ENCODE results near the gene FHOD1. TPM values are rescaled to one million over a fixed set of nuclear protein-coding genes. Genes with fewer than 3 reads are reported as not detected.

Gene FHOD1
- total and polyA plus RNA-seq, 9 of the 15 experiments (the other 6 are each of a cell fraction or from before 2014, with no cell fraction given), result 18.7 to 126 (median 32.3) TPM

GRCh38 chr16:67244387-67245185 is 2.7 kb downstream of the FHOD1 start (continued):
- TF ChIP-seq PYGO2 (tag; IDR thresholded peaks at IDR 0.05), result no peak
- peak; percentile 85; the same call in 1 of the 2 replicates for TF ChIP-seq ZBTB7A (IDR thresholded peaks at IDR 0.05; ENCODE audit: borderline replicate concordance, control insufficient read depth, low read depth, low read length)
- no peak for TF ChIP-seq SP1 (CRISPR knock-in tag; IDR thresholded peaks at IDR 0.05)
- TF ChIP-seq MYNN (IDR thresholded peaks at IDR 0.05), result no peak
- TF ChIP-seq MYNN (CRISPR knock-in tag; IDR thresholded peaks at IDR 0.05), result no peak
- no peak for TF ChIP-seq TEAD4 (IDR thresholded peaks at IDR 0.05; ENCODE audit: low read length)
- TF ChIP-seq TEAD4 (CRISPR knock-in tag; IDR thresholded peaks at IDR 0.05; ENCODE audit: borderline replicate concordance), result 0 out of 2 replicates have a peak, but pooled peaks have one; percentile 42
- TF ChIP-seq BRD4 (IDR thresholded peaks at IDR 0.05), result no peak
- no peak for TF ChIP-seq ZNF165 (CRISPR knock-in tag; IDR thresholded peaks at IDR 0.05; ENCODE audit: borderline replicate concordance)
- TF ChIP-seq SMAD1 (IDR thresholded peaks at IDR 0.05; ENCODE audit: low read depth, low read length, partially characterized antibody), result no peak
- 0 out of 4 replicates have a peak, but pooled peaks of 1 of the 2 experiments have one; percentile 22 for TF ChIP-seq MNT (conservative IDR thresholded peaks at IDR 0.05)
- TF ChIP-seq SMAD4 (CRISPR knock-in tag; conservative IDR thresholded peaks at IDR 0.05), result 0 out of 2 replicates have a peak, but pooled peaks have one; percentile 20
- TF ChIP-seq PHF20 (IDR thresholded peaks at IDR 0.05; ENCODE audit: partially characterized antibody), result no peak
- no peak for TF ChIP-seq IRF2 (CRISPR knock-in tag; IDR thresholded peaks at IDR 0.05)
- TF ChIP-seq ZSCAN29 (IDR thresholded peaks at IDR 0.05), result no peak
- peak; percentile 31; the same call in 1 of the 2 replicates for TF ChIP-seq ATF7 (IDR thresholded peaks at IDR 0.05)
- TF ChIP-seq SIN3B (IDR thresholded peaks at IDR 0.05; ENCODE audit: low read depth), result no peak
- TF ChIP-seq RBM22 (IDR thresholded peaks at IDR 0.05; ENCODE audit: low read depth, low read length, poor library complexity, severe bottlenecking), result no peak
- TF ChIP-seq ETS1 (conservative IDR thresholded peaks at IDR 0.05; ENCODE audit: control insufficient read depth, low read depth, low read length), result no peak
- no peak for TF ChIP-seq ZBTB17 (CRISPR knock-in tag; IDR thresholded peaks at IDR 0.05)
- peak in 1 of 3 experiments; percentile 25; a peak in 2 of 6 replicates for TF ChIP-seq CTCF (IDR thresholded peaks at IDR 0.05 in 2 of 3, conservative IDR thresholded peaks at IDR 0.05 in 1 of 3; ENCODE audit: insufficient read depth in 2 of 3, low read depth in 1 of 3, low read length in 3 of 3)
- TF ChIP-seq PHF21A (IDR thresholded peaks at IDR 0.05; ENCODE audit: borderline replicate concordance, low read depth), result no peak
- no peak for TF ChIP-seq ZNF431 (CRISPR knock-in tag; IDR thresholded peaks at IDR 0.05)
- TF ChIP-seq CTBP1 (IDR thresholded peaks at IDR 0.05; ENCODE audit: borderline replicate concordance), result peak; percentile 24; the same call in 1 of the 2 replicates
- no peak for TF ChIP-seq SRSF1 (IDR thresholded peaks at IDR 0.05; ENCODE audit: low read depth, low read length)
- TF ChIP-seq ZNF57 (CRISPR knock-in tag; IDR thresholded peaks at IDR 0.05), result peak; percentile 57; the same call in 1 of the 2 replicates

Measured in K562 (cell line).